HepG2 (cell line): ENCODE data around the gene NBL1. TPM values are rescaled to one million over a fixed set of nuclear protein-coding genes. Genes with fewer than 3 reads are reported as not detected.

Experiments used
- ETS1 ChIP-seq: sonication (generic); formaldehyde crosslinking; IDR thresholded peaks from 2 replicates; pipeline ENCODE4 v1.4.0; 2020; ENCODE audit warnings: missing genetic modification reagents
- FOXK2 ChIP-seq: fragments of 450-650 bp; IDR thresholded peaks from 2 replicates; pipeline ENCODE4 v1.6.1; 2016
- HNF1B ChIP-seq: sonication (generic); formaldehyde crosslinking; IDR thresholded peaks from 2 replicates; pipeline ENCODE4 v1.5.1; 2020; ENCODE audit warnings: mild to moderate bottlenecking, moderate library complexity, missing genetic modification reagents
- MTA1 ChIP-seq: sonication (generic); formaldehyde crosslinking; IDR thresholded peaks from 2 replicates; pipeline ENCODE4 v1.4.0; 2020; ENCODE audit warnings: missing genetic modification reagents, mild to moderate bottlenecking, borderline replicate concordance
- RFXAP ChIP-seq: sonication (generic); formaldehyde crosslinking; IDR thresholded peaks from 2 replicates; pipeline ENCODE4 v1.4.0; 2020; ENCODE audit warnings: missing genetic modification reagents, borderline replicate concordance
- ZBTB33 ChIP-seq: sonication (generic); formaldehyde crosslinking; IDR thresholded peaks from 2 replicates; pipeline ENCODE4 v1.4.0; 2020; ENCODE audit warnings: missing genetic modification reagents
- ZNF180 ChIP-seq: sonication (generic); formaldehyde crosslinking; IDR thresholded peaks from 2 replicates; pipeline ENCODE4 v1.4.0; 2020; ENCODE audit warnings: low read depth, missing genetic modification reagents, borderline replicate concordance
- ZNF331 ChIP-seq: sonication (generic); formaldehyde crosslinking; IDR thresholded peaks from 2 replicates; pipeline ENCODE4 v1.4.0; 2020; ENCODE audit warnings: missing genetic modification reagents
- ZNF501 ChIP-seq: sonication (generic); formaldehyde crosslinking; IDR thresholded peaks from 2 replicates; pipeline ENCODE4 v1.5.1; 2020; ENCODE audit warnings: mild to moderate bottlenecking, moderate library complexity, missing genetic modification reagents
- ZNF792 ChIP-seq: IDR thresholded peaks from 2 replicates; pipeline ENCODE4 v1.6.1; 2016
- polyA plus RNA-seq, 8 experiments: library from polyadenylated mRNA; depleted of rRNA in 3 of 8; stranded (reverse) in 7 of 8; unstranded in 1 of 8; fragments of >200 nt; fragmentation: Illumina TruSeq in 4 of 8; extraction: Trizol in 4 of 8; gene quantifications; 2 replicates each; pipeline versions ENCODE4 v1.2.1 to v1.2.3, GENCODE V29; 2011 to 2016; ENCODE audit warnings: low read depth in 4 of 8, missing spikeins in 1 of 8, mixed read lengths in 1 of 8; ENCODE audit not compliant: insufficient read depth in 1 of 8
- total RNA-seq, 5 experiments: library from RNA; depleted of rRNA; stranded (reverse); fragments of >200 nt; fragmentation: Illumina TruSeq; extraction: Trizol; gene quantifications; 2 replicates each; pipeline ENCODE4 v1.2.3, GENCODE V29; 2016; ENCODE audit warnings: low read depth in 1 of 5

Gene NBL1
- total and polyA plus RNA-seq, 2 of the 13 experiments (the other 11 are each of a cell fraction or from before 2014, with no cell fraction given): 2.7 to 13.8 TPM

- TF ChIP-seq ZNF331 (CRISPR knock-in tag): peak; percentile 11; the same call in 1 of the 2 replicates
- TF ChIP-seq HNF1B (CRISPR knock-in tag): peak; percentile 14; the same call in 1 of the 2 replicates
- TF ChIP-seq ZNF180 (CRISPR knock-in tag): no peak
- TF ChIP-seq RFXAP (CRISPR knock-in tag): no peak
- 0 out of 2 replicates have a peak, but pooled peaks have one; percentile 29 for TF ChIP-seq ZNF501 (CRISPR knock-in tag)
- TF ChIP-seq FOXK2: peak; percentile 58; the same call in 1 of the 2 replicates
- TF ChIP-seq ZBTB33: no peak
- no peak for TF ChIP-seq ETS1 (CRISPR knock-in tag)
- peak; percentile 33; the same call in 1 of the 2 replicates for TF ChIP-seq ZNF792 (CRISPR knock-in tag)
- TF ChIP-seq MTA1 (CRISPR knock-in tag): no peak
These were observed 47.9 kb upstream of the NBL1 start (continued) for GRCh38 chr1:19596065-19596713.
